ENCODE measurements around the gene P4HA2. TPM values are rescaled to one million over a fixed set of nuclear protein-coding genes. Genes with fewer than 3 reads are reported as not detected.

The P4HA2 gene
- total and polyA plus RNA-seq, 2 of the 13 experiments (the other 11 are each of a cell fraction or from before 2014, with no cell fraction given): 37.7 to 126 TPM

- peak; percentile 50 for TF ChIP-seq ZNF574 (CRISPR knock-in tag; IDR thresholded peaks at IDR 0.05)
- TF ChIP-seq PITX1 (CRISPR knock-in tag; IDR thresholded peaks at IDR 0.05): no peak
- peak; percentile 89 for TF ChIP-seq SP4 (CRISPR knock-in tag; IDR thresholded peaks at IDR 0.05)
- no peak for TF ChIP-seq KDM3A (CRISPR knock-in tag; IDR thresholded peaks at IDR 0.05; ENCODE audit: low read depth)
- TF ChIP-seq ZBTB7B (CRISPR knock-in tag; IDR thresholded peaks at IDR 0.05): peak; percentile 64; the same call in 1 of the 2 replicates
- TF ChIP-seq MBD4 (IDR thresholded peaks at IDR 0.05; ENCODE audit: borderline replicate concordance, low read length): no peak
- TF ChIP-seq BCLAF1 (IDR thresholded peaks at IDR 0.05): no peak
- TF ChIP-seq, protein P1, sequence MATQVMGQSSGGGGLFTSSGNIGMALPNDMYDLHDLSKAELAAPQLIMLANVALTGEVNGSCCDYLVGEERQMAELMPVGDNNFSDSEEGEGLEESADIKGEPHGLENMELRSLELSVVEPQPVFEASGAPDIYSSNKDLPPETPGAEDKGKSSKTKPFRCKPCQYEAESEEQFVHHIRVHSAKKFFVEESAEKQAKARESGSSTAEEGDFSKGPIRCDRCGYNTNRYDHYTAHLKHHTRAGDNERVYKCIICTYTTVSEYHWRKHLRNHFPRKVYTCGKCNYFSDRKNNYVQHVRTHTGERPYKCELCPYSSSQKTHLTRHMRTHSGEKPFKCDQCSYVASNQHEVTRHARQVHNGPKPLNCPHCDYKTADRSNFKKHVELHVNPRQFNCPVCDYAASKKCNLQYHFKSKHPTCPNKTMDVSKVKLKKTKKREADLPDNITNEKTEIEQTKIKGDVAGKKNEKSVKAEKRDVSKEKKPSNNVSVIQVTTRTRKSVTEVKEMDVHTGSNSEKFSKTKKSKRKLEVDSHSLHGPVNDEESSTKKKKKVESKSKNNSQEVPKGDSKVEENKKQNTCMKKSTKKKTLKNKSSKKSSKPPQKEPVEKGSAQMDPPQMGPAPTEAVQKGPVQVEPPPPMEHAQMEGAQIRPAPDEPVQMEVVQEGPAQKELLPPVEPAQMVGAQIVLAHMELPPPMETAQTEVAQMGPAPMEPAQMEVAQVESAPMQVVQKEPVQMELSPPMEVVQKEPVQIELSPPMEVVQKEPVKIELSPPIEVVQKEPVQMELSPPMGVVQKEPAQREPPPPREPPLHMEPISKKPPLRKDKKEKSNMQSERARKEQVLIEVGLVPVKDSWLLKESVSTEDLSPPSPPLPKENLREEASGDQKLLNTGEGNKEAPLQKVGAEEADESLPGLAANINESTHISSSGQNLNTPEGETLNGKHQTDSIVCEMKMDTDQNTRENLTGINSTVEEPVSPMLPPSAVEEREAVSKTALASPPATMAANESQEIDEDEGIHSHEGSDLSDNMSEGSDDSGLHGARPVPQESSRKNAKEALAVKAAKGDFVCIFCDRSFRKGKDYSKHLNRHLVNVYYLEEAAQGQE (IDR thresholded peaks at IDR 0.05; ENCODE audit: borderline replicate concordance in 1 of 2, low read depth in 1 of 2, low read length in 2 of 2): no peak
- TF ChIP-seq, protein P2, sequence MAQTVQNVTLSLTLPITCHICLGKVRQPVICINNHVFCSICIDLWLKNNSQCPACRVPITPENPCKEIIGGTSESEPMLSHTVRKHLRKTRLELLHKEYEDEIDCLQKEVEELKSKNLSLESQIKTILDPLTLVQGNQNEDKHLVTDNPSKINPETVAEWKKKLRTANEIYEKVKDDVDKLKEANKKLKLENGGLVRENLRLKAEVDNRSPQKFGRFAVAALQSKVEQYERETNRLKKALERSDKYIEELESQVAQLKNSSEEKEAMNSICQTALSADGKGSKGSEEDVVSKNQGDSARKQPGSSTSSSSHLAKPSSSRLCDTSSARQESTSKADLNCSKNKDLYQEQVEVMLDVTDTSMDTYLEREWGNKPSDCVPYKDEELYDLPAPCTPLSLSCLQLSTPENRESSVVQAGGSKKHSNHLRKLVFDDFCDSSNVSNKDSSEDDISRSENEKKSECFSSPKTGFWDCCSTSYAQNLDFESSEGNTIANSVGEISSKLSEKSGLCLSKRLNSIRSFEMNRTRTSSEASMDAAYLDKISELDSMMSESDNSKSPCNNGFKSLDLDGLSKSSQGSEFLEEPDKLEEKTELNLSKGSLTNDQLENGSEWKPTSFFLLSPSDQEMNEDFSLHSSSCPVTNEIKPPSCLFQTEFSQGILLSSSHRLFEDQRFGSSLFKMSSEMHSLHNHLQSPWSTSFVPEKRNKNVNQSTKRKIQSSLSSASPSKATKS (CRISPR knock-in tag; IDR thresholded peaks at IDR 0.05): no peak
- TF ChIP-seq GABPA (IDR thresholded peaks at IDR 0.05; ENCODE audit: low read depth, low read length): no peak
- no peak for TF ChIP-seq GABPA (CRISPR knock-in tag; IDR thresholded peaks at IDR 0.05; ENCODE audit: low read depth)
- TF ChIP-seq ZNF709 (CRISPR knock-in tag; IDR thresholded peaks at IDR 0.05): peak; percentile 70; the same call in 1 of the 2 replicates
- TF ChIP-seq ZNF430 (CRISPR knock-in tag; IDR thresholded peaks at IDR 0.05): no peak
- TF ChIP-seq ZNF546 (CRISPR knock-in tag; conservative IDR thresholded peaks at IDR 0.05): no peak; the same call in none of the 2 replicates
- peak; percentile 65 for TF ChIP-seq YY1 (IDR thresholded peaks at IDR 0.05; ENCODE audit: insufficient read depth, insufficient replicate concordance, low read depth, low read length)
- no peak for TF ChIP-seq ZNF737 (CRISPR knock-in tag; IDR thresholded peaks at IDR 0.05; ENCODE audit: borderline replicate concordance)
- TF ChIP-seq BRD4 (CRISPR knock-in tag; IDR thresholded peaks at IDR 0.05): no peak; the same call in 1 of the 2 replicates
- no peak for TF ChIP-seq TP53 (CRISPR knock-in tag; conservative IDR thresholded peaks at IDR 0.05)
Measured at GRCh38 chr5:132227485-132228240, at the start of gene P4HA2 (continued).
